HG02884 (cell line): ENCODE data around the gene BCL2.

Experiments
- ATAC-seq: cut with Tn5 transposase; IDR thresholded peaks from one replicate; pipeline ENCODE4 v1.9.1; 2021; ENCODE audit warnings: mild to moderate bottlenecking, moderate library complexity; ENCODE audit not compliant: unreplicated experiment

BCL2 gene

GRCh38 chr18:63162271-63163014 lies 157.1 kb downstream of the BCL2 start:
- ATAC-seq = peak; percentile 24

GRCh38 chr18:63161761-63162195 lies 157.8 kb downstream of the BCL2 start:
- peak; percentile 52 for ATAC-seq

GRCh38 chr18:63161032-63161760 lies 158.4 kb downstream of the BCL2 start:
- ATAC-seq = peak; percentile 15

- no peak for ATAC-seq
Measured at GRCh38 chr18:63160172-63160995, 159.2 kb downstream of the BCL2 start.

GRCh38 chr18:63159590-63159989 lies 160.0 kb downstream of the BCL2 start:
- no peak for ATAC-seq

GRCh38 chr18:63158676-63159291 lies 160.8 kb downstream of the BCL2 start:
- peak; percentile 18 for ATAC-seq

- ATAC-seq = no peak
Measured at GRCh38 chr18:63158012-63158631, 161.4 kb downstream of the BCL2 start.

- no peak for ATAC-seq
Measured at GRCh38 chr18:63157293-63158011, 162.1 kb downstream of the BCL2 start.

GRCh38 chr18:63155910-63156773 lies 163.4 kb downstream of the BCL2 start:
- no peak for ATAC-seq

GRCh38 chr18:63155169-63155852 lies 164.3 kb downstream of the BCL2 start:
- peak; percentile 21 for ATAC-seq

- ATAC-seq = no peak
Measured at GRCh38 chr18:63154350-63155152, 165.0 kb downstream of the BCL2 start.

GRCh38 chr18:63152791-63153190 lies 166.8 kb downstream of the BCL2 start:
- ATAC-seq = peak; percentile 43

- no peak for ATAC-seq
Measured at GRCh38 chr18:63152096-63152495, 167.5 kb downstream of the BCL2 start.

GRCh38 chr18:63151539-63151938 lies 168.0 kb downstream of the BCL2 start:
- no peak for ATAC-seq

GRCh38 chr18:63150942-63151421 lies 168.6 kb downstream of the BCL2 start:
- no peak for ATAC-seq

GRCh38 chr18:63150326-63150725 lies 169.2 kb downstream of the BCL2 start:
- ATAC-seq = no peak

GRCh38 chr18:63149302-63149587 lies 170.3 kb downstream of the BCL2 start:
- ATAC-seq = no peak
